Prostate gland (tissue), 2 donors: Measurements from ENCODE around the gene DENND4B.

Experiments used
- CTCF ChIP-seq, 4 experiments: fragments of 200-600 bp in 2 of 4; fragments of 450-650 bp in 2 of 4; sonication (generic) in 2 of 4; IDR thresholded peaks; 1 replicate in 3 of 4; 2 replicates in 1 of 4; pipeline ENCODE4 v1.5.1; 2016 to 2019; ENCODE audit warnings: antibody characterized with exemption in 4 of 4, mild to moderate bottlenecking in 2 of 4, moderate library complexity in 2 of 4
- POLR2A ChIP-seq: fragments of 450-650 bp; IDR thresholded peaks from one replicate; pipeline ENCODE4 v1.6.1; 2016; ENCODE audit warnings: antibody characterized with exemption, mild to moderate bottlenecking
- POLR2AphosphoS5 ChIP-seq: sonication (generic); formaldehyde crosslinking; IDR thresholded peaks from one replicate; pipeline ENCODE4 v1.6.1; 2017; ENCODE audit warnings: antibody characterized with exemption

- TF ChIP-seq CTCF (IDR thresholded peaks at IDR 0.05) (no peak), POLR2AphosphoS5 (no peak), POLR2A (no peak)
Measured at GRCh38 chr1:153940756-153941155, 5.8 kb downstream of the DENND4B start.
